ENCODE measurements around the gene NXN.

Gene NXN

DNA sequence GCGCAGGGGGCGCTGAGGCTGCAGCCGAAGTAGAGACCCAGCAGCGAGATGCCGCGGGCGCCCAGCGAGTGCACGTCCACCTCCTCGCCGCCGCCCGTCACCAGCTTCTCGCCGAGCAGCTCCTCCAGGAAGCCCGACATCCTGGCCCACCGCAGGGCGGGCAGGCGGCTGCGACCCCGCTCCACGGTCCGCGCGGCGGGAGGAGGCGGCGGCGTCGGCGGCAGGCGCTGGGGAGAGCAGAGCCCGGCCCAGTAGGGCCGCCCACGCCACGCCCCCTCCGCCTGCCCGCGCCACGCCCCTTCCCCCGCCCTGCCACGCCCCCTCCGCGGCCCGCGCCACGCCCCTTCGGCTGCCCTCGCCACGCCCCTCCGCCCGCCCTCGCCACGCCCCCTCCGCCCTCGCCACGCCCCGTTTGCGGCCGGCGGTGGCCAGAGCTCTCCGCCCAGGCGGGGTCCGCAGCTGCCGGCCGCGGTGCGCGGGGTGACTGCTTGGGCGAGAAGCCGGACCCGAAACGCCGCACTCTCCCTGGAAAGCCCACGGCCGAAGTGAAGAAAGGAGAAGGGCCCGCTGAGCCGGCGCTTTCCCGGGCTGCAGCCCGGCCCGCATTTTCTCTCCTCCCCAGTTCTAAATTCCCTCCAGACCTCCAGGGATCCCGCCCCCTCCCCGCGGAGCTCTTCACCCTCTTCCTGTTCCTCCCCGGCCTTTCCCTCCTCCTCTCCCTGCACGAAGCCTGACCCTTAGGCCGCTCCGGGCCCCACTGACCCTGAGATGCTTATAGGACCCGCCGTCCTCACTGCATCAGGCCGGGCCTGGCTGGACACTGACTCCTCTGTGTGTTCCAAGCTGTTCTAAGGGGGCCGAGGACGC, at the start of gene NXN:
NXN (minus strand) TSS at position 238 of the 867 bp plus-strand sequence.
- peak; percentile 86 for DNase-seq

DNA sequence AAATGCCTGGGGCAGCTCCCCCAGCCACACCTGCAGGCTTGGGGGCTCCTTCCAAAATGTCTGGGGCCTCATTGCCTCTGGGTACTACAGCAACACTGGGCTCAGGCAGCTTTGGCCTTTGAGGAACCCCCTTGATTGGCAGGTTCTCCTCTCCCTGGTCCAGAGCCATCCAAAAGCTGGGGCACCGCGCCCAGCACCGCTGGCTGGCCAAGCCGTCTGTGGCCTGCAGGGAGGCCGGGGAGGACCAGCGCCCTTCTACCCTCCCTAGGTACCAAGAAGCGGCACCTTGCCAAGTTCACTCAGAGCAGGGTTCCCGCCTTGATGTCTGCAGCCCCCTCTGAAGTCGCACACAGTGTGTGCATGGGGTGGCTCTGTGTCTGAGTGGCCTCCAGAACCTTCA, 47.5 kb upstream of the NXN start:
- DNase-seq, result no peak

DNA sequence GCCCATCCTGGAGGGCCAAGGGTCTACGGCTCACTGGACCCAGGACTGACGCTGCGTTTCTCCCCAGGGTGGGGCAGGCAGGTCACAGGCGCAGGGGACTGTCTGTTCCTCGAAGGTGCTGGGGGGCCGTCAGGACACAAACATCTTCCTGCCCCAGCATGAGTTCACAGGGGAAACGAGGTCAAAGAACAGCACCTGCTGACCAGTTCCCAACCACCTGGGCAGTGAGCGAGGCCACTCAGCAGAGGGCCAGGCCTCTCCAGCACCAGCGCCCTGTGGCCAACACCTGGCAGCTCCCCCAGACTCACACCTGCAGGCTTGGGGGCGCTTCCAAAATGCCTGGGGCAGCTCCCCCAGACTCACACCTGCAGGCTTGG, 47.0 kb upstream of the NXN start:
- no peak for DNase-seq

DNA sequence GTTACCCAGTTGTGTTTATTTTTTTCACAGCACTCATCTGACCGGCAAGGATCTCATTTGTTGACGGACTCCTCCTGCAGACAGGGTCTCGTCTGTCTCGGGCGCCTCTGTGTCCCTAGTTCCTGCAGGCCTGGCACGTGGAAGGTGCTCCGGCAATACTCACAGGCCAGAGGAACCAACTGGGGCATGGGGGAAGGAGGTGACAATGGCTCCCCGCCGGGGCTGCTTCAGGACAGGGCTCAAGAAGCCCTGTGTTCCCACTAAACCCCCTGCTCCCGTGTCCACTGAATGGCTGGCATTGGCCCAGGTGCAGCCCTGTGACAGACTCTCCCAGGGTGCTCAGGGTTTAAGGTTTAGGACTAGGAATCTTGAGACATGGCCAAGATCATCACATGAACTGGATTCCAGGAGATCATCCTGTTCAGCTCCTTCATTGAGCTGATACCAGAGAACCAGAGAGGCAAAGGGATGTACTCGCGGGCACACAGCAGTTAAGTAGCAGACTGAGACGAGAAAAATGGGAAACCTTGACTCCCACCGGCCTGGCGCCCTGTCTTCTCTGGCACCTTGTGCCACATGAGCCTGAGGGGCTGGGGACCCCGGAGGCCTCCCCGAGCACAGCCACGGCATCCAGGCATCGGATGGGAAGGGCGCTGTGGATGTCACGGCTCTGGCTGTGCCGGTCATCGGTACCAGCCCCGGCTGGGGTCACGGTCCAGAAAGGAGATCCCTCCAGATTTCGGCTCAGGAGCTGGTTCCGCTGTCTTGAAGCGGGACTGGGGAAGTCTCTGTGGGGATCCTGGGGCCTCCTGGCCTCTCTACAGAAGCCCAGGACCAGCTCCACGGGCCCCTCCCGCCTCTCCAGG, 46.4 kb upstream of the NXN start:
- no peak for DNase-seq

DNA sequence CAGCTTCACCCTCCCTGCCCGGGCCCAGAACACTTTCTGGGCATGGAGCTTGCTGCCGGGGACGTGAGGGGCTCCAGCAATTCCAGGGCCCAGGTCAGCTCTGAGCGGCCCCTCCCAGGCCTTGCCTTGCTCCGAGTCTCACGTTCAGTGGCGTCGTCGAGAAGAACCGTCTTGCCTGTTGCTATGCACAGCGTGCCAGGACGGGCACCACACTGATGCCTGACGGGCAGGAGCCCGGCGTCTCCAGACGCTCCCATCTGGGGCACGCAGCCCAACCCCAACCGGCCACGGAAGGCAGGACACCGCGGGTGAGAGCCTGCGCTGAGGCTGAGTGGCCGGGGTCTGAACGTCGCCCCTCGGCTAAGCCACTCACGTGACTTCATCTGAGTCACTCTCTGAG, 44.5 kb upstream of the NXN start:
- no peak for DNase-seq

DNA sequence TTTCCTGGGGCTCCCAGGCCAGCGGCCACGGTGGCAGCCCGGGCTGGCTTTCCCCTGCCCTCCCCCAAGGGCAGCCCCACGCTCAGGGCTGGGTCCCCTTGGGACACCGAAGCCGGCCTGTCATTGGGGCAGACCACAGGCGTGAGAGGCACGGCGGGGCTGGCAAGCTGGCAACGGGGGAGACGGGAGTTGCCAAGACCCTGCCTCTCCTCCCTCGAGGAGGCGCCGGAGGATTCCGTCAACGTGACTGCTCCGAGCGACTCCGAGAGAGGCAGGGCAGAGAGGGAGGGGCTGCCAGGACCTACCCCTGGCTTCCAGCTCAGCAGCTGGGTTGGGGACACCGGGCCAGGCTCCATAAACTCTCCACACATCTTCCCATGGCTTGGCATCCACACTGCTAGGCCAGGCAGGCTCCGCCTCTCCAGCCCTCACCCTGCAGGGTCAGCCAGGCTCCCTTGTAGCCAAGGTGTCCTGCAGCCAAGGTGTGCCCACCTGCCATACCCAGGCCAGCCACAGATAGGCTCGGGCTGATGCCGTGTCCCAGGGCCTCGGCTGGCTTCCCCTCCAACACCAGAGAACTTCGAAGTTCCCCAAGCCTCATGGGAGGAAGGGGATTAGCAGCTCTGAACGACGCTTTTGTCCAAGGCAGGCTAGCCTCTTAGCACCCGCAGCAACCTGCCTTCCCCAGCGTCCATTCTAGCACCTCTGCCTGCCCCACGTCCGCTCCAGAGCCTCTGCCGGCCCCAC, 42.9 kb upstream of the NXN start:
- DNase-seq, result no peak

DNA sequence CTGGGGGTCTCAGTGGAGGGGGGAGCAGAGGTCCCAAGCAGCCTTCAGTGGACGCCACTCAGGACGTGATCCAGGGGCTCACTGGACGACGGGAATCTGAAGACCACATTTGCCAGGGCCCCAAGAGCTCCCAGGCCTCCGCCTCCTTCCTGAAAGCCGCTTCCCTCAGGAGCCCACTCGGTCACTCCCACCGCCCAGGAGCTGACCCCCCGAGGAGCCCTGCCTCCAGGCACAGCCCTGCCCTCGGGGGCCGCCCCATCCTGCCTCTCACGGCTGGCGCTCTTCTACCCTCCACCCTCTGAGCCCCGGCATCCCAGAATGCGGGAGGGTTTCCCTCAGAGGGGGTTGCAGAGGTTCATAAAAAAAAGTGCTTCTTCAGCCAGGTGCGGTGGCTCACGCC, 41.6 kb upstream of the NXN start:
- DNase-seq, result no peak

DNA sequence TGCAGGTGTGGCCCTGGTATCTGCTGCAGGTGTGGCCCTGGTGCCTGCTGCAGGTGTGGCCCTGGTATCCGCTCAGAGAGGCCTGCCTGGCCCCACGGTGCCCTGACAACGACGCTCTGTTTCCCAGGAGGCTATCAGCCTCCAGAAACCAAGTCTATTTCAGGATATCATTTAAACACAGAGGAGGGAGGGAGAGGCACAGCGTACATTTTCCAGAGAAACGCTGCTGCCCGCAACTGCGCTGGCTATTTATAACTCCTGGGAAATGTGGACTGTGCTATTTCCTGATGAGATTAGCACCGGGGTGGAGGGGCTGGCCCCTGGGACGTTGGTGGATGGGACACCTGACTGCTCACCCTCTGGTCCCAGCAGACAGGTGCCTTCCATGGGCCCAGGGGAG, 39.9 kb upstream of the NXN start:
- DNase-seq, result no peak

DNA sequence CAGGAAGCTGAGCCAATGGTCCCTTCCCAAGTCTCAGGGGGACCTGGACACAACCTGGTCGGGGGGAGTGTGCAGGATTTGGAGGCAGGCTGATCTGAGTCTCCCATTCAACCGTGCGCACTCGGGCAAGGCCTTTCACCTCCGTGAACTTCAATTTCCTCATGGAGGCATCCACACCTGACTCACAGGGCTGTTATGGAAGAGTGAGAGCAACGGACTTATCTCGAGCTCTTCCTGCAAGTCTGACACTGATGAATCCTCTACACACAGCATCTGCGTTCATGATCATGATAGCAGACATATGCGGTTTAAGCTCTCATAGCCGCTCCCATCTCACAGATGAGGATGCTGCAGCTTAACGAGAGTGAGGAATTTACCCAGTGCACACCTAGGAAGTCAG, 39.0 kb upstream of the NXN start:
- no peak for DNase-seq

DNA sequence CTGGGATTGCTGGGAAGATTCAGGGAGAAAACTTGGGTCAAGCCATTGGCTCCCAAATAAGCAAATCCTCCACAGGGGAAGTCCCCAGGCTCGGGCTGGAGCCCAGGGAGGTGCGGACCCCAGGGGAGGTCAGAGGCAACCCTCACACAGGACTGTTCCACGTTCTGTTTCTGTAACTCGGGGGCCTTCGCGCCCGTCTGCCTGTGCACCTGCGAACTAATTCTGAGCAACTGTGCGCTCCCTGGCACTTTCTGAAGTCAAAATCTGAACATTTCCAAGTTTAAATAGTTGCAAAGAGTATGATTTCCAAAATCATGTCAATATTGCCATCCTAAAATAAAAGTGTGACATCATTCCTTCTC, 34.1 kb upstream of the NXN start:
- DNase-seq, result no peak

DNA sequence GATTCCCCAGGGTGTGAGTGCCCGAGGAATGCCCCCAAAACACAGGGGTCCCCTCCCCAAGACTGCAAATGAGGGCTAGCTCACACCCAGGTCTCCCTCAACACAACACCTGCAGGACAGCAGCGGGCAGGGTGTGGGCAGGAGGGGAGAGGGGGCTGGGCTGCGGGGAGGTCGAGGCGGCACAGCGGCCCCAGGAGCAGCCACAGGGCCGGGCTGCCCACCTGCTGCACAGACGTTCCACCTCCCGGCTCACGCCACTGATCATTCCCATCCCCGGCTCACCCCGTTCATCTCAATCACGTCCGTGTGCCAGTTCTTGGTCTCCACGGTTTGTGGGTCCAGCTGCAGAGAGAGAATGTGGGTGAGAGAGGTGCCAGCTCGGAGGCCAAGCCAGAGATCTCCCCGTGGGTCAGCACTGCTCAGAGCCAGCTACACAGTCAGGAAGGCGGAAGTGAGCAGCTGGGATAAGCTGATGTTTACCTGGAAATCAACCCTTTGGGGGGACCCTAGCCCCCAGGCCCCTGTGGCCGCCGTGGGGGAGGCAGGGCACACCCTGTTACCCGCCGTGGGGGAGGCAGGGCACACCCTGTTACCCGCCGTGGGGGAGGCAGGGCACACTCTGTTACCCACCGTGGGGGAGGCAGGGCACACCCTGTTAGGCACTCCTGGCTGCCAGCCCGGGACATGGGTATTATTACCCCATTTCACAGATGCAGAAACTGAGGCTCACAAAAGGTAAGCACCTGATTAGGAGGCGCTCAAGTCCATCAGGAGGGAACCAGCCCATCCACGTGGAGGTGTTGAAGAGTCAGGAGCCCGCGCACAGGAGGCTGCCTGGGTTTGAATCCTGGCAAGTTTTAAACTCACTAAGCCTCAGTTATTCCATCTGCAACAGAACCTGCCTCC, 33.5 kb upstream of the NXN start:
- DNase-seq, result no peak

DNA sequence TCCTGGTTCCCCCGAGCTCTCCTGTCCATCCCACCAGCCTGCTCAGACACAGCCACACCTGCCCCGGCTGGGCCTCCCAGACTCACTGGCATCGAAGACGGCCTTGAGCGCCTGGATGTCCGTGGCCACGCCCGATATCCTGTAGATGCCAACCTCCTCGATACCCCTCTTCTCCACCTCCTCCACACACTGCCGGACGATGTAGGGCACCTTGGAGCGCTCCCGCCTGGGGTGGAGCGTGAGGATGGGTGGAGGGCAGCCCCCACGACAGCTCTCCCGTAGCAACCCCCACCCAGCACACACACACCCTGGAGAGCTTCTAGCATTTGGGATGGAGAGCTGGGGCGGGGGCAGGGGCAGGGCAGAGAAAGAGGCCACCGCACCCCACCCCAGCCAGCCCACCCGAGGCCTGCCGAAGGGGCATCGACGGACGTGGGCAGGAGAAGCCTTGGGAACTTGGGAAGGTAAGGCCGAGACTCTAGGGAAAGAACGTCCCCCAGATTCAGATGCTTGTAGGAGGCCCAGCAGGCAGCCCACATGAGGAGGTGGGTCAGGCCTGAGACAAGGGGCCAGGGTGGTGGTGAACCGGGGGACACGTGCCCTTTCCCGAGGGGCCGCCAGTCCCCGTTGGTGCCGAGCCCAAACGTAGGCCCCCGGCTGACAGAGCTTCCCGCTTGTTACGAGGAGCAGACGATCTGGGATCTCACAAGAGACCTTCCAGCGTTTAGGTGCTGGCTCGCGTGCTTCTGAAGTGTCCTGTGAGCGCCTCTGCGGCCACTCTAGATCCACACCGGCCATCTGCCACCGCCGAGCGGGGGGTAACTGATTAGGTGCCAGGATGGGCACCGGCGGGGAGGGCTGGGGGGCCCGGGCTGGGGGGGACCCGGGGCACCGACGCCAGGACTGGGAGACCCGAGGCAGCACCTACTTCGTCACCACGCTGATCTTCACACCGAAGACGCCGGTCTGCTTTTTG, 32.5 kb upstream of the NXN start:
- no peak for DNase-seq

DNA sequence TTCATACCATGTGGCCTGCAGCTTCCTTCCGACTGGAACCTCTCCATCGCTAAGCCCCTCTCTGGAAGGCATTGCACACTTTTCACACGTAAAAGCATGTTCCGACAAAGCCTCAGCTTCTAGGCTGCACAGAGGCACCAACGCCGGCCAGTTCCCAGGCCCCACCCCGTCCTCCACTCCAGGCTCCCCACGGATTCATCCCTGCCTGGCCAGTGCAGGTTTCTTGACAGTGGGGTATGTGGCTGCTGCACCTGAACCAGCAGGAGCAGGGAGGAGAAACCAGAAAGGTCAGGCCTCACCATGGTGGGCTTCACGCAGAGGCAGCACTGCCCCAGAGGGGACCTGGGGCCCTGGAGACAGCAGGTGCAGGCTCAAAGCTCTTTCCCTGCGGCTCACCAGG, 31.6 kb upstream of the NXN start:
- DNase-seq, result no peak

DNA sequence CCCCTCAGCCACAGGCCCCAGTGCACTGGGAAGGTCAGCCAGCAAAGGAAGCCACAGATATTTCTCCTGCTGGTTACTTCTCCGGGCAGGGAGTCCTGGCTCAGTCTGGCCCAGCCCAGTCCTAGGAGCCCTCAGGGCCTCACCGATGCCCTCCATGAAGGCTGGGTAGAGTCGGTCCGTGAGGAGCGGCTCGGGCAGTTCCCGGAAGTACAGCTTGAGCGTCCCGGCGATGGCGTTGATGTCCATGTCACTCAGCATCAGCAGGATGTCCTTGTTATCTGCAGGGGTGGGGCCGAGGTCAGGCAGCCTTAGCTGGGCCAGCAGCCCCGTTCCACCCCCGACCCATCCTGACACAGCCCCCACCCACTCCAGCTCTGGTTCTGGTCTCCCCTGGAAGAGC, 31.0 kb upstream of the NXN start:
- no peak for DNase-seq

DNA sequence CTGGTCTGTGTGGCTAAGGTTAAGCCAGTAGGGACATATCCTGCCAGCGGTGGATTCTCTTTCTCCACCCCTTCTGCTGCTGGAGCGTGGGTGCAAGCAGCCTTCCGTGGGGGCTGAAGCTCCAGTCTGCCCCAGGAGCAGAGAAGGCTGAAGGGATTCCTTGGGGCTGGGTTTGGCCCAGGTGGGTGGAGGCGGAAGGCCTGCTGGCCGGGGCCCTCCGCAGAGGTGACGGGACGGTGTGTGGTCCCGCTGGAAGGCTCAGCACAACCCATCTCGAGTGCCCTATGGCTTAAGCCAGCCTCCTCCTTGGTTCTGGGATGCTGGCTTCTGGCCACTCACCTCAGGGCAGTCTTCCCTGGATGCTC, 30.5 kb upstream of the NXN start:
- no peak for DNase-seq

DNA sequence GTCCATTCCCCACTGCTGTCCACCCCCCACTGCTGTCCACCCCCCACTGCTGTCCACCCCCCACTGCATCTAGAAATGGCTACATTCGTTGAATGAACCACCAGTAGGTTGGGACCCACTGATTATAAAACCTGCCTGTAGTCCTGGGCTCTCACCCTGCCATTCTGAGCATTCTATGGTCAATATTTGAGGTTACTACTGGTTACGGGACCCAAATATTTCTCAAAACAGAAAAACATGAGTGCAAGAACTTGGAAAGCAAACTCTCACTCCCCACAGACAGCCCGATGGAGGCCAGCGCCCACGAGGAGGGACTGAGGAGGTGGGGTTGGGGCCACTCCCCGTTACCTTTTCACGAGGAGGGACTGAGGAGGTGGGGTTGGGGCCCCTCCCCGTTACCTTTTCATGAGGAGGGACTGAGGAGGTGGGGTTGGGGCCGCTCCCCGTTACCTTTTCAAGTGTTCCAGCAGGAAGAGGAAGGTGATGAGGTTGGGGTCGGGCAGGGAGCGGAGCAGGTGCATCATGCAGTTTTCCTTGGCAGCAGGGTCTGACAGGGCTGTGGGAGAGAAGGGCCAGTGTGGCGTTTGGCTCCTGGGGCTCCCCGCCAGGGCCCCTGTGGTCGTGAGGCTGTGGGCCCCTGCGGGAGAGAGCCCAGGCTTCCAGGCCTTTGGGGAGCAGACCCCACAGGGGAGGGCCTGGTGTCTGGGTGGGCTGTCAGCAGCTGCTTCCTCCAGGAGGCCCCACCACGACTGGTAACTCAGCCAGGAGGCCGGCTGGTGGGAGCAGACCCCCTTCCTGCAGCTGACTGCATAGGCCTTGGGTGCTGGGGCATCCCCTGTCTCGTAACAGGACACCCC, 29.9 kb upstream of the NXN start:
- no peak for DNase-seq

DNA sequence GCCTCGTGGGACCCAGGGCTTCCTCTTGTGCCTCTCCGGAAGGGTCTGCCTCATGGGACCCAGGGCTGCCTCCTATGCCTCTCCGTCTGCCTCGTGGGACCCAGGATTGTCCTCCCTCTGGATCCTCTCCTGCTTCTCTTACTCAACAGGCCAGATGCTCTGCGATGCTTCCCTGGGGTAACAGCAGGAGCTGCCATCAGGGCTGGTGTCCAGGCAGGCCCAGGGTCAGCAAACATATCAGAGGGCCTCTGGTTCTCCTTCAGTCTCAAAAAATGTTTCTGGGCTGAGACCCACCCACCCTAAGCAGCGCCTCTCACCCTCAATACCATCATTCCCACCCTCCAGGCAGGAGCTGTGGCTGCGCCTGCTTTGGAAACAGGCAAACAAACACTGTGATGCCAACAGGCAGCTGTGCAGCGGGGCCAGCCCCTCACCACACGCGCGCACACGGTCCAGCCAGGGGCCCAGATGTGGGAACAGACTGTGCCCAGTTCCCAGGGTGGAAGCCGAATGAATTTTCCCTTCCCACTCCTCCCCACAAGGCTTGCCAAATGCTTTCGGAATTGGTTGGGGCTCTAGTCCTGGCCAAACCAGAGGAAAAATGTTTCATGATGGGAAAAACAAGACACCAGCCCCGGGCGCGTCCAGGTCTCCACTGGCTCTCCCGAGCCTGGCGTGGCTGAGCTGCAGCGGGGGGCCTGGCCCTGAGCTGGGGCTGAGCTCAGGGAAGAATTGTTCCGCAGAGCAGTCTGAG, 28.6 kb upstream of the NXN start:
- DNase-seq, result no peak

DNA sequence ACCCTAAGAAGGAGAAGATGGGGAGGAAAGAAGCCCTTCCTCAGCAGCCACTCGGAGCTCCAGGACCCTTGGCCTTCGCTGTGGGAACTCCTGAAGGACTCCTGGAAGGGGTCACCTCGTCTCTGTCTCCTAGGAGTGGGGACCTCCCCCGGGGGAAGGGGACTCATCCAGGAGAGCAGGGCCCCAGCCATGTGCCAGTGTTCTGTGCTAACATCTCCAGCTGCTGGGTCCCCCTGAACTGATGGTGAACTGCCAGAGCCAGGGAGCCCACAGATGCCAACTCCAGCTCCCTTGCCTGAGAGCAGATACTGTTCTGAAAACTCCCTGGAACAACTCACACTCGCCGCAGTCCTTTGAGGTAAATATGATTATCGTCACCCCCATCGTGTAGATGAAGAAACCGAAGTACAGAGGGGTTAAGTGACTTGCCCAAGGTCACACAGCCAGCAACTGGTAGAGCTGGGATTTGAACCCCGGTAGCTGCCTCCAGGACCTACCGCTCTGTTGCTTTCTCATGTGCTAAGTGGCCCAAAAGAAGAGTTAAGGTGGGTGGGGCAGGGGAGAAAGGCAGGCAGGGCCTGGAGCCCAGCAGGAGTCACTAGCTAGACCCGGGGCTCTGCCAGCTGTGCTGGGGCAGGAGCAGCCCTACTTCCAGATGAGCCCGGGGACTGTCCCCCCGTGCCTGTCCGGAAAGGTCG, 27.9 kb upstream of the NXN start:
- DNase-seq, result no peak

DNA sequence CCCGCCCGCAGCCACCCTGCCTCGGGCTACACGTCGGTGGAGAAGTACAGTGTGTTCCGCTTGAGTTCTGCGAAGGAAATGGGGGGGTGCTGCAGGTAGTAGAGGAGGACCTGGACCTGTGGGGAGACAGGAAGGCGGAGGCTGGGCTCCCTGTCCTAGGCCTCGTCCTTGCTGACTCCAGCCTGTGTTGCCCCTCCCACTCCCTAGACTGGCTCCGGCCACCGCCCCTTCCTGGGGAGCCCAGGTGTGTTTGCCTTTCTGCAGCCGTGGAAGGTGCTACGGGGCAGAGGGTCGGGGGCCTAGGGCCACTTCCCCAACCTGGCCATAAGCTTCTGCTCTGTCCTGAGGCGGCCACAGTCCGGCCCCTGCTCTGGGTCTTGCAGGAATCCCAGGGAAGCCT, 26.5 kb upstream of the NXN start:
- no peak for DNase-seq

Measured in NCI-H748 treated with DMSO at 0.1 percent for 48 hours (cell line).